Neural cell (in vitro differentiated cells): ENCODE results near the gene ESYT2. TPM values are rescaled to one million over a fixed set of nuclear protein-coding genes. Genes with fewer than 3 reads are reported as not detected.

Experiments
- H2AFZ ChIP-seq: fragments of 200-600, 300-800 bp; sonication (generic), shearing (Covaris generic); 2 replicates; pipeline ENCODE4 v1.6.0; 2014; ENCODE audit warnings: low read depth, mild to moderate bottlenecking, antibody characterized with exemption, low read length, moderate library complexity
- H3F3A ChIP-seq: fragments of 200-600 bp; shearing (Covaris generic); 2 replicates; pipeline ENCODE4 v1.6.1; 2016; ENCODE audit warnings: mild to moderate bottlenecking, moderate library complexity, mixed read lengths, antibody characterized with exemption, low read length; ENCODE audit not compliant: insufficient read depth, poor library complexity, severe bottlenecking
- H3K27ac ChIP-seq: fragments of 200-600, 300-800 bp; sonication (generic), shearing (Covaris generic); 2 replicates; pipeline ENCODE4 v1.5.1; 2014; ENCODE audit warnings: mild to moderate bottlenecking, low read length, moderate library complexity
- H3K27me3 ChIP-seq: fragments of 300-800, 200-600 bp; sonication (generic), shearing (Covaris generic); 2 replicates; pipeline ENCODE4 v1.6.0; 2014; ENCODE audit warnings: mild to moderate bottlenecking, low read depth, low read length, moderate library complexity; ENCODE audit not compliant: insufficient read depth
- H3K36me3 ChIP-seq: fragments of 300-800, 200-600 bp; sonication (generic), shearing (Covaris generic); 2 replicates; pipeline ENCODE4 v1.5.1; 2014; ENCODE audit warnings: mild to moderate bottlenecking, antibody characterized with exemption, low read length, moderate library complexity; ENCODE audit not compliant: insufficient read depth
- H3K4me2 ChIP-seq: fragments of 300-800, 200-600 bp; sonication (generic), shearing (Covaris generic); 2 replicates; pipeline ENCODE4 v1.6.0; 2014; ENCODE audit warnings: mild to moderate bottlenecking, low read length
- H3K4me3 ChIP-seq: fragments of 300-800, 200-600 bp; sonication (generic), shearing (Covaris generic); 2 replicates; pipeline ENCODE4 v1.5.1; 2014; ENCODE audit warnings: mild to moderate bottlenecking, low read length, moderate library complexity
- H3K79me2 ChIP-seq: fragments of 200-600 bp; shearing (Covaris generic); replicated peaks from 2 replicates; pipeline ENCODE4 v1.6.0; 2014; ENCODE audit warnings: mild to moderate bottlenecking, low read length, moderate library complexity; ENCODE audit not compliant: insufficient read depth
- H3K9ac ChIP-seq: fragments of 300-800, 200-600 bp; sonication (generic), shearing (Covaris generic); 2 replicates; pipeline ENCODE4 v1.6.1; 2016; ENCODE audit warnings: mild to moderate bottlenecking, low read length, mixed read lengths
- H3K9me2 ChIP-seq: fragments of 200-600 bp; shearing (Covaris generic); 2 replicates; pipeline ENCODE4 v1.6.1; 2016; ENCODE audit warnings: mild to moderate bottlenecking, low read length, mixed read lengths; ENCODE audit not compliant: insufficient read depth
- H3K9me3 ChIP-seq: fragments of 200-600, 300-800 bp; sonication (generic), shearing (Covaris generic); 2 replicates; pipeline ENCODE4 v1.6.1; 2016; ENCODE audit warnings: mild to moderate bottlenecking, mixed run types, low read length, moderate library complexity, mixed read lengths
- H4K20me1 ChIP-seq: fragments of 200-600 bp; shearing (Covaris generic); 2 replicates; pipeline ENCODE4 v1.6.1; 2016; ENCODE audit warnings: mild to moderate bottlenecking, mixed run types; ENCODE audit not compliant: insufficient read depth
- EP300 ChIP-seq: fragments of 450-650 bp; conservative IDR thresholded peaks from 2 replicates; pipeline ENCODE4 v1.6.1; 2014; ENCODE audit warnings: antibody characterized with exemption, mild to moderate bottlenecking, moderate library complexity; ENCODE audit not compliant: poor library complexity, severe bottlenecking
- EZH2 ChIP-seq: fragments of 200-600, 300-800 bp; shearing (Covaris generic), sonication (generic); IDR thresholded peaks from 2 replicates; pipeline ENCODE4 v1.6.1; 2014; ENCODE audit warnings: antibody characterized with exemption, low read length, borderline replicate concordance, mild to moderate bottlenecking; ENCODE audit not compliant: insufficient read depth, poor library complexity, severe bottlenecking
- MXI1 ChIP-seq: fragments of 450-650 bp; conservative IDR thresholded peaks from 2 replicates; pipeline ENCODE4 v1.6.1; 2014; ENCODE audit warnings: antibody characterized with exemption, mild to moderate bottlenecking; ENCODE audit not compliant: poor library complexity, severe bottlenecking
- POLR2AphosphoS5 ChIP-seq: IDR thresholded peaks from 2 replicates; pipeline ENCODE4 v1.6.1; 2012
- RAD21 ChIP-seq: fragments of 450-650 bp; conservative IDR thresholded peaks from 2 replicates; pipeline ENCODE4 v1.6.1; 2014; ENCODE audit warnings: antibody characterized with exemption, mild to moderate bottlenecking, moderate library complexity
- SMC3 ChIP-seq: fragments of 450-650 bp; conservative IDR thresholded peaks from 2 replicates; pipeline ENCODE4 v1.6.1; 2014; ENCODE audit warnings: antibody characterized with exemption, mild to moderate bottlenecking, moderate library complexity; ENCODE audit not compliant: poor library complexity
- TAF1 ChIP-seq: IDR thresholded peaks from 2 replicates; pipeline ENCODE4 v1.6.1; 2012; ENCODE audit warnings: low read depth
- polyA plus RNA-seq: library from polyadenylated mRNA; depleted of rRNA; stranded (reverse); fragments of >200 nt; gene quantifications from 2 replicates; pipeline ENCODE4 v1.2.3, GENCODE V29; 2014
- TF ChIP-seq, protein P1 (sequence below): fragments of 450-650 bp; IDR thresholded peaks from 2 replicates; pipeline ENCODE4 v1.5.1; 2014; ENCODE audit warnings: antibody characterized with exemption, mild to moderate bottlenecking, moderate library complexity; ENCODE audit not compliant: poor library complexity, severe bottlenecking
- TF ChIP-seq, protein P2 (sequence below): IDR thresholded peaks from 2 replicates; pipeline ENCODE4 v1.6.1; 2012; ENCODE audit warnings: borderline replicate concordance

The ESYT2 gene
- polyA plus RNA-seq, 1 donor from 2014 or later = 23.8 TPM

DNA sequence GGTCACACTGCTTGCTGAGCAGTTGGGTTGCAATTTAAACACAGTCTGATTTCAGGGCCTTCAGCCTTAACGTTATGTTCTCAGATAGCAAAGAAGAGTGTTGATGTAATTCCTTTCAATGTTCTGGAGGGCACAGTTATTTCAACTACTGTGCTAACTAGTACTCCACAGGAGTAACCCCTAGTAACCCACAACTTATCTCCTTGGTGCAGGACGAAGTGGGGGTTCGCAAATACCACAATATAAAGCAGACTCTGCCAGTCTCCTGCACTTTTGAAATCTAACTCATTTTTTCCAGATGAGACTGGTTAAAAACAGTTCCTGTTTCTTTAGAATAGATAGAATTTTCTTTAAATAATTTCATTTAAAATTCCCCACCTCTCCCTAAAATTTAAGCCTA lies 77.6 kb downstream of the ESYT2 start:
- Histone ChIP-seq H3K79me2 (no peaks in the 10 kb centered on the region), H3K36me3 (no peaks in the 10 kb centered on the region), H3K9me3 (no peaks in the 10 kb centered on the region), H3K27ac (no peak overlapping the region), H3K9ac (no peak overlapping the region), H3K9me2 (no peaks in the 10 kb centered on the region), H3K4me2 (no peak overlapping the region), H2AFZ (no peak overlapping the region), H3K27me3 (no peaks in the 10 kb centered on the region), H3K4me3 (no peak overlapping the region), H4K20me1 (no peaks in the 10 kb centered on the region), H3F3A (no peaks in the 10 kb centered on the region)
- no peak for TF ChIP-seq TAF1
- TF ChIP-seq, protein P1, sequence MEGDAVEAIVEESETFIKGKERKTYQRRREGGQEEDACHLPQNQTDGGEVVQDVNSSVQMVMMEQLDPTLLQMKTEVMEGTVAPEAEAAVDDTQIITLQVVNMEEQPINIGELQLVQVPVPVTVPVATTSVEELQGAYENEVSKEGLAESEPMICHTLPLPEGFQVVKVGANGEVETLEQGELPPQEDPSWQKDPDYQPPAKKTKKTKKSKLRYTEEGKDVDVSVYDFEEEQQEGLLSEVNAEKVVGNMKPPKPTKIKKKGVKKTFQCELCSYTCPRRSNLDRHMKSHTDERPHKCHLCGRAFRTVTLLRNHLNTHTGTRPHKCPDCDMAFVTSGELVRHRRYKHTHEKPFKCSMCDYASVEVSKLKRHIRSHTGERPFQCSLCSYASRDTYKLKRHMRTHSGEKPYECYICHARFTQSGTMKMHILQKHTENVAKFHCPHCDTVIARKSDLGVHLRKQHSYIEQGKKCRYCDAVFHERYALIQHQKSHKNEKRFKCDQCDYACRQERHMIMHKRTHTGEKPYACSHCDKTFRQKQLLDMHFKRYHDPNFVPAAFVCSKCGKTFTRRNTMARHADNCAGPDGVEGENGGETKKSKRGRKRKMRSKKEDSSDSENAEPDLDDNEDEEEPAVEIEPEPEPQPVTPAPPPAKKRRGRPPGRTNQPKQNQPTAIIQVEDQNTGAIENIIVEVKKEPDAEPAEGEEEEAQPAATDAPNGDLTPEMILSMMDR = no peak
- no peak for TF ChIP-seq RAD21
- TF ChIP-seq SMC3 = no peak
- no peak for TF ChIP-seq POLR2AphosphoS5
- no peak for TF ChIP-seq EZH2
- TF ChIP-seq, protein P2, sequence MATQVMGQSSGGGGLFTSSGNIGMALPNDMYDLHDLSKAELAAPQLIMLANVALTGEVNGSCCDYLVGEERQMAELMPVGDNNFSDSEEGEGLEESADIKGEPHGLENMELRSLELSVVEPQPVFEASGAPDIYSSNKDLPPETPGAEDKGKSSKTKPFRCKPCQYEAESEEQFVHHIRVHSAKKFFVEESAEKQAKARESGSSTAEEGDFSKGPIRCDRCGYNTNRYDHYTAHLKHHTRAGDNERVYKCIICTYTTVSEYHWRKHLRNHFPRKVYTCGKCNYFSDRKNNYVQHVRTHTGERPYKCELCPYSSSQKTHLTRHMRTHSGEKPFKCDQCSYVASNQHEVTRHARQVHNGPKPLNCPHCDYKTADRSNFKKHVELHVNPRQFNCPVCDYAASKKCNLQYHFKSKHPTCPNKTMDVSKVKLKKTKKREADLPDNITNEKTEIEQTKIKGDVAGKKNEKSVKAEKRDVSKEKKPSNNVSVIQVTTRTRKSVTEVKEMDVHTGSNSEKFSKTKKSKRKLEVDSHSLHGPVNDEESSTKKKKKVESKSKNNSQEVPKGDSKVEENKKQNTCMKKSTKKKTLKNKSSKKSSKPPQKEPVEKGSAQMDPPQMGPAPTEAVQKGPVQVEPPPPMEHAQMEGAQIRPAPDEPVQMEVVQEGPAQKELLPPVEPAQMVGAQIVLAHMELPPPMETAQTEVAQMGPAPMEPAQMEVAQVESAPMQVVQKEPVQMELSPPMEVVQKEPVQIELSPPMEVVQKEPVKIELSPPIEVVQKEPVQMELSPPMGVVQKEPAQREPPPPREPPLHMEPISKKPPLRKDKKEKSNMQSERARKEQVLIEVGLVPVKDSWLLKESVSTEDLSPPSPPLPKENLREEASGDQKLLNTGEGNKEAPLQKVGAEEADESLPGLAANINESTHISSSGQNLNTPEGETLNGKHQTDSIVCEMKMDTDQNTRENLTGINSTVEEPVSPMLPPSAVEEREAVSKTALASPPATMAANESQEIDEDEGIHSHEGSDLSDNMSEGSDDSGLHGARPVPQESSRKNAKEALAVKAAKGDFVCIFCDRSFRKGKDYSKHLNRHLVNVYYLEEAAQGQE = no peak
- TF ChIP-seq EP300 = no peak
- no peak for TF ChIP-seq MXI1

DNA sequence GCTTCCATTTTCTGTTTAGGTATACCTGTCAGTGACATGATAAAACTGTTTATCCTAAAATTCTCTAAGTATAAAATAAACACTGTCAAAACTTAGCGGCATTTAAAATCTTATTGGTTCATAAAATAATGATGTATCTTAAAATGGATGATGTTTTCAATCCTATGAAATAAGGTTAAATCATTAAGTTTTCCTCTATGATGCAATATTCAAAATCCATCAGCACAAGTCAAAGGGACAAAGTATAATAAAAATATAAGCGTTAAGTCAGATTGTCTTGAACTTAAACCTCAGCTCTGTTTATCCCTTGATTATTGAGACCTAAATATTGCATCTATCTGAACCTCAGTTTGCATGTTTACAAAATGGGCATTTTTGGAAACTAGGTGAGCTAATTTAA lies 78.1 kb downstream of the ESYT2 start:
- H3K9me2 ChIP-seq = no peaks in the 10 kb centered on the region
- no peak overlapping the region for H3K4me3 ChIP-seq
- H3K79me2 ChIP-seq = no peaks in the 10 kb centered on the region
- H3K9ac ChIP-seq = no peak overlapping the region
- no peak overlapping the region for H3K27ac ChIP-seq
- no peaks in the 10 kb centered on the region for H3F3A ChIP-seq
- H4K20me1 ChIP-seq = no peaks in the 10 kb centered on the region
- no peaks in the 10 kb centered on the region for H3K9me3 ChIP-seq
- no peaks in the 10 kb centered on the region for H3K27me3 ChIP-seq
- H3K4me2 ChIP-seq = no peak overlapping the region
- no peaks in the 10 kb centered on the region for H3K36me3 ChIP-seq
- H2AFZ ChIP-seq = no peak overlapping the region
- TF ChIP-seq TAF1 (no peak), SMC3 (no peak), EZH2 (no peak), MXI1 (no peak), EP300 (no peak), POLR2AphosphoS5 (no peak), RAD21 (no peak)
- TF ChIP-seq, protein P2 = no peak
- TF ChIP-seq, protein P1 = no peak
